ENCODE measurements around the gene LRRC8B.

GRCh38 chr1:89580036-89580435 is 55.4 kb downstream of the LRRC8B start:
- TF ChIP-seq CTCF (IDR thresholded peaks at IDR 0.05) (no peak), CHD2 (IDR thresholded peaks at IDR 0.05; ENCODE audit: low read length, partially characterized antibody) (no peak), NFIC (IDR thresholded peaks at IDR 0.05; ENCODE audit: borderline replicate concordance) (no peak), RAD21 (IDR thresholded peaks at IDR 0.05; ENCODE audit: low read length) (no peak), TCF12 (IDR thresholded peaks at IDR 0.05) (no peak), MAX (IDR thresholded peaks at IDR 0.05; ENCODE audit: low read depth) (no peak), TAF1 (IDR thresholded peaks at IDR 0.05; ENCODE audit: borderline replicate concordance, low read depth, low read length) (no peak), GABPA (IDR thresholded peaks at IDR 0.05; ENCODE audit: low read depth) (no peak), MEF2A (IDR thresholded peaks at IDR 0.05; ENCODE audit: borderline replicate concordance, low read depth) (no peak), RFX5 (IDR thresholded peaks at IDR 0.05; ENCODE audit: low read length) (no peak), EP300 (IDR thresholded peaks at IDR 0.05; ENCODE audit: borderline replicate concordance in 1 of 2, low read depth in 1 of 2, low read length in 1 of 2) (no peak), GATA2 (CRISPR knock-in tag; IDR thresholded peaks at IDR 0.05) (no peak), POLR2AphosphoS5 (IDR thresholded peaks at IDR 0.05; ENCODE audit: low read depth, low read length) (no peak)
